CD4-positive, alpha-beta T cell treated with Interleukin-4 for 4 hours (primary cell): ENCODE results near the gene PRRG2.
"Not testable (repeated sequence)": the region's sequence is repeated elsewhere in the genome, so short reads cannot be mapped to it uniquely, and the experiment has no call there.

Source experiments
- DNase-seq: peaks from one replicate; pipeline ENCODE4 v3.0.0-alpha.2; 2020

PRRG2 gene

DNA sequence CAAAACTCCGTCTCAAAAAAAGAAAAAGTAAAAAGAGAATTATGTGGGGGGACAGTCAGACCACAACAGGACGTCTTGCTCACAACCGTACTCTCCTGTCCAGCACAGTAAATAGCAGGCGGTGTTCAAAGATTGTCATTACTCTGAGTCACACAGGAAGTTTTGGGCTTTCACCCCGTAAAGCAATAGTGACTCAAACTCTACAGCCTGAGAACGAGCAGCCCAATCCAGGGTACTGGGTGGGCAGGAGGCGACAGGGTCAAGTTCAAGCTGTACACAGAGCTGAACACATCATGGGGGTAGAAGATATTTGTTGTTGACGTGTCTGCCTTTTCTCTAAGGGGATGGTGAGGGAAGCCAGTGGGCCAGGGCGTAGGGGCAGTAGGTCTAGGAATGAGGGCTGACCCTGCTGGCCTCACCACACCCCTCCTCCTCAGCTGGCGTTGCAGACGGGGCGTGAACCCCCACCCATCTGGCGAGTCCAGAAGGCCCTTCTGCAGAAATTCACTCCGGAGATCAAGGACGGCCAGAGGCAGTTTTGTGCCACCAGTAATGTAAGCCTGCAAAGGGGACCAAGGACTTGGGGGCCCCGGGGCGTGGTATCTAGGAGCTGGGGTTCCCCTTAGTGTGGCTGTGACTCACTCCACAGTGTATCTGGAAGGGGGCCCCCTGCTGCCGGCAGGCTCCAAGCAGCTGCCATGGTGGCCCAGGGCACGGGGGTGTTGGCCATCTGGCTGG is 33.1 kb downstream of the PRRG2 start:
- DNase-seq = peak; percentile 41

DNA sequence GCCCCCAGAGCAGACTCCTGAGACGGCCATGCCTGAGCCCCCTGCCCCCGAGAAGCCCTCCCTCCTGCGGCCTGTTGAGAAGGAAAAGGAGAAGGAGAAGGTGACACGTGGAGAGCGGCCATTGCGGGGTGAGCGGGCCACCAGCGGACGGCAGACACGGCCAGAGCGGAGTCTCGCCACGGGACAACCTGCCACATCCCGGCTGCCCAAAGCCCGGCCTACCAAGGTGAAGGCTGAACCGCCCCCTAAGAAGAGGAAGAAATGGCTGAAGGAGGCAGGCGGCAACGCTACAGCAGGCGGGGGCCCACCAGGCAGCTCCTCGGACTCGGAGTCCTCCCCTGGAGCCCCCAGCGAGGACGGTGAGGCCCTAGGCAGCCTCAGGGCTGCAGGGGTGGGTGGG is 34.7 kb downstream of the PRRG2 start:
- DNase-seq = no peak

DNA sequence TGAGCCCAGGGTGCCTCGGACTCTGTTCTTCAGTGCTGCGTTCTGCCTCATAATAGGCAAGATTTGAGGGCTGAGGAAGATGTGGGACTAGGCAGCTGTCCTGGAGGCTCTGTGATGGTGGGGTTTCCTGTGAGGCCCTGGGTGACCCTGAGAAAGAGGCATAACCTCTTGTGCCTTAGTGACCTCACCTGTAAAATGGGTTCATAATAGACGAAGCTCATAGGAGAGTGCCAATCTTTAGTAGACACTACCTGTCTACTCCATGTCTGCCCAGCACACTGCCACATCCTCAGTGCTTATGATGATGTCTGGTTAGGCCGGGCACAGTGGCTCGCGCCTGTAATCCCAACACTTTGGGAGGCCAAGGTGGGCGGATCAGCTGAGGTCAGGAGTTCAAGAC is 35.4 kb downstream of the PRRG2 start:
- no peak for DNase-seq

DNA sequence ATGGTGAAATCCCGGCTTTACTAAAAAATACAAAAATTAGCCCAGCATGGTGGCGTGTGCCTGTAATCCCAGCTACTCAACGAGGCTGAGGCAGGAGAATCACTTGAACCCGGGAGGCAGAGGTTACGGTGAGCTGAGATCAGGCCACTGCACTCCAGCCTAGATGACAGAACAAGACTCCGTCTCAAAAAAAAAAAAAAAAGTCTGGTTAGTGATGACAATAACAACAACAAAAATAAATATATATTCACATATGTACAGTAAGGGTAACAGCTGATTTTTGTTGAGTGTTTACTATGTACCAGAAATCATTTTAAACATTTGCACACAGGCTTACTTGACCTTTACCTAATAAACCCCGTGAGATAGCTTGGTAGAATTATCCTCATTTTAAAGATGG is 35.8 kb downstream of the PRRG2 start:
- no peak for DNase-seq

DNA sequence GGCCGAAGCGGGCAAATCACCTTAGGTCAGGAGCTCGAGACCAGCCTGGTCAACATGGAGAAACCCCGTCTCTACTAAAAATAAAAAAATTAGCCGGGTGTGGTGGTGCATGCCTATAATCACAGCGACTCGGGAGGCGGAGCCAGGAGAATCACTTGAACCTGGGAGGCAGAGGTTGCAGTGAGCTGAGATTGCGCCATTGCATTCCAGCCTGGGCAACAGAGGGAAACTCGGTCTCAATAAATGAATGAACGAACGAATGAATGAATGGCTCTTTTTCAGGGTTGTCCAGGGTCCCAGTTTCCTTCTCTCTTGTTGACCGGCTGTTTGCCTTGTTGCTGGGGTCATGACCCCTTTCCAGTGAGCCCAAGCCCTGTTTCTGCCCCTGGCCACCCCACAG is 36.7 kb downstream of the PRRG2 start:
- DNase-seq = not testable (repeated sequence)

DNA sequence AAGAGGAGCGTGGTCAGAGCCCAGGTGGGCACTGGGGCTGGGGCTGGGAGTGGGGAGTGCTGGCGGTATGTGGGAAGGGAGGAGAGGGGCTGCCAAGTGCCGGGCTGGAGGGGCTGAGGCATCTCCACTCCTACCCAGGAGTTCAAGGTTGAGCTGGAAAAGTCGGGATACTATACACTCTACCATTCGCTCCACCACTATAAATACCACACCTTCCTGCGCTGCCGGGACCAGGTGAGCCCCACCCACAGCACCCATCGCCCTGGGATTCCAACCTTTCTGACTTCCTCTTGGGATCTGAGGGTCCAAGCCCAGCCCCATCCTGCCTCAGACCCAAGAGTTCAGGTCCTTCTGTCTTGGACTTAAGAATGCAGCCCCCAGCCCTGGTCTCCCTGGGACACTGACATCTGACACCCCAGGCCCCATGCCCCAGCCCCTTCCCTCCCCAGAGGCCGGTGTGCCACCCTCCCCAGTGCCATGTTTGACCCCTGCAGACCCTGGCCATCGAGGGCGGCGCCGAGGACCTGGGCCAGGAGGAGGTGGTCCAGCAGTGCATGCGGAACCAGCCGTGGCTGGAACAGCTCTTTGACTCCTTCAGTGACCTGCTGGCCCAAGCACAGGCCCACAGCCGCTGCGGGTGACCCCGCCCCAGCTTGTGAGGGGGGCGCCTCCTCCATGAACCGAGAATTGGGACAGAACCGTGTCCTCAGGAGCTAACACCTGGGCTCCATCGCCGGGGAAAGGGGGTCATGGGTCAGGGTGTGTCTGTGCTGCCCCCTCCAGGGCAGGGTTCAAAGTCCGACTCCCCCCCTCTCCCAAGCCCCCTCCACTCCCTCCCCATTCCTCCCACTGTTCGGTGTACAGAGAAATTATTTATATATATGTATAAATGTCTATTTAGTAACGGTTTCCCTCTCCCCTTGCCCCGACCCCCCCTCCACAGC is 44.1 kb downstream of the PRRG2 start:
- DNase-seq = no peak

DNA sequence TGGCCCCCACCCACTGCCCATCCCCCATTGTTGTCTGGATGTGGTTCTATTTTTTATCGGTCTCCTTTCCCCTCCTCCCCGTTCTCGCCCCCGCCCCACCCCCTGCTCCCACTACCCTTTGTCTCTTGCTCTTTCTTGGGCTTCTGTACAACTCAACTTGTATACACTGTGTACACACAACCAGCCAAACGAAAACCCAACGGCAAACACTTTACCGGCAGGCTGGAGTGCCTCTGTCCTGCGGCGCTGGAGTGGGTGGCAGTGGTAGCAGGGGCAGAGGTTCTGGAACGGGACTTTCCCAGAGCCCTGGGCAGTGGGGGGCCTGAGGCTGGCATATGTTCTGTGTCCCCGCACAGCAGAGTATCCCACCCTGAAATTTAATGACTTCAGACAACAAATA is 45.1 kb downstream of the PRRG2 start:
- DNase-seq = no peak

DNA sequence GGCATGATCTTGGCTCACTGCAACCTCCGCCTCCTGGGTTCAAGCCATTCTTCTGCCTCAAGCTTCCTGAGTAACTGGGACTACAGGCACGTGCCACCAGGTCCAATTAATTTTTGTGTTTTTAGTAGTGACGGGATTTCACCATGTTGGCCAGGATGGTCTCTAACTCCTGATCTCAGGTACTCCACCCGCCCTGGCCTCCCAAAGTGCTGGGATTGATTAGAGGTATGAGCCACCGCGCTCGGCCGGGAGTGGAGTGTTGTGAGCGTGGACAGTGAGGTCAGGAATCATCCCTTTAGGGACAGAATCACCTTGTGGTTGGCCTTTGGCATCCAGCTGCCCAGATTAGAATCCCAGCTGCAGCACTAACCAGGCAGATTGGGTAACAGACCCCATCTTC is 48.5 kb downstream of the PRRG2 start:
- no peak for DNase-seq

DNA sequence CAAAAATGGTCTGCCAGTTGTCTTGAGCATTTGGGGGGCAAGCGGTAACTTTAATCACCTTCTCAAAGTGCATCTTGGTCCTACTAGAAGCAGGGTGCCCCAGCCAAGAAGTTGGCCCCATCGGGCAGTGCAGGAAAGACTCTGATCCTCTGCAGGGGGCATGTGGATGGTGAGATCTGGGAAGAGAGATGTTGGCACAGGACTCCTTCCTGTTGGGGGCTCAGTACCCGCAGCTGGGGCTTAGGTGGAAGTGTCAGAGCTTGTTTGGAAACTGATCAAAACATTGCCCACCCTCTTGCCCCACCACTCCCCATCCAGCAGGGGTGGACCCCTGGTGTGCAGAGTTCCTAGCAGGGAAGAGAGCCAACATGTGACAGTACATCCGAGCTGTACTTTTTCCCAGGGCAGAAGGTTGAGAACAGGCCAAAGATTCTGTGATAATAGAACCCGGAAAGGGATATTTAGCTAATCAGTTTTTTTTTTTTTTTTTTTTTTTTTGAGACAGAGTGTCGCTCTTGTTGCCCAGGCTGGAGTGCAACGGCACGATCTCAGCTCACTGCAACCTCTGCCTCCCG is 50.0 kb downstream of the PRRG2 start:
- no peak for DNase-seq

DNA sequence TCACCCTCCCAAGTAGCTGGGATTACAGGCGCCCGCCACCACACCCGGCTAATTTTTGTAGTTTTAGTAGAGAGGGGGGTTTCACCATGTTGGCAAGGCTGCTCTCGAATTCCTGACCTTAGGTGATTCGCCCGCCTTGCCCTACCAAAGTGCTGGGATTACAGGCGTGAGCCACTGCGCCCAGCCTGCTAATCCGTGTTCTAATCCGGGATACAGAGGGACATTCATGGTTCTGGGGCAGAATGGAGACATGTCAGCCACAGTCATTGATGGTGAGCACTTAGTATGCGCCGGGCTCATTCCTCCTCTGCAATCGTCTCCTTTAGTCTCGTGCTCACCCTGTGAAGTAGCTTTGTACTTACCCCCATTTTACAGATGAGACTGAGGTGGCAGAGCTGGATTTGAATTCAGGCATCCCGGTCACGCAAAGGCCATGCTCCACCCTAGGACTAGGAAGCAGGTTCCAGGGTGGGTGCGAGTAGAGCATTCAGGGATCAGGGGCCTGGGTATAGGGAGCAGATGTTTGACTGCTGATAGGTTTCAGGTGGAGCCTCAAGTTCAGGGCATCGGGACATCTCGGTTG is 50.6 kb downstream of the PRRG2 start:
- no peak for DNase-seq

DNA sequence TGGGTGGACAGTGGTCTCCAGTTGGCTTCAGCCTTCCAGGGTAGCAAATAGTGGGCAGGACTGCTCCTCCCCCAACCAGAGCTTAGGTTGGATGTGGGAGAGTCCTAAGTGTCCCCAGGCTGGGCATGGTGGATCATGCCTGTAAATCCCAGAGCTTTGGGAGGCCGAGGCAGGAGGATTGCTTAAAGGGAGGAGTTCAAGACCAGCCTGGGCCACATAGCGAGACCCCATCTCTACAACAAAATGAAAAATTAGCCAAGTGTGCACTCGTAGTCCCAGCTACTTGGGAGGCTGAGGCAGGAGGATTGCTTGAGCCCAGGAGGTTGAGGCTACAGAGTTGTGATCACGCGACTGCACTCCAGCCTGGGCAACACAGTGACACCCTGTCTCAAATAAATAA is 51.5 kb downstream of the PRRG2 start:
- DNase-seq = no peak

DNA sequence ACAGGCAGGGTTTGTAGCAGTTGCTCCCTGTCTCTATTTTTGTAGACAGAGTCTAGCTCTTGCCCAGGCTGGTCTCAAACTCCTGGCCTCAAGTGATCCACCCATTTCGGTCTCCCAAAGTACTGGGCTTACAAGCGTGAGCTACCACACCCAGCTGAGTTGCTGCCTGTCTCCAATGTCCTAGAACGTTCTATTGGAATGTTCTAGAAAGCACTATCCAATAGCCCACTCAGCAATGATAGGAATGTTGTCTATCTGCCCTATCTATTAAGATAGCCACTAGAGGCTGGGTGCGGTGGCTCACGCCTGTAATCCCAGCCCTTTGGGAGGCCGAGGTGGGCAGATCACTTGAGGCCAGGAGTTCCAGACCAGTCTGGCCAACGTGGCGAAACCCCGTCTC is 52.2 kb downstream of the PRRG2 start:
- not testable (repeated sequence) for DNase-seq

DNA sequence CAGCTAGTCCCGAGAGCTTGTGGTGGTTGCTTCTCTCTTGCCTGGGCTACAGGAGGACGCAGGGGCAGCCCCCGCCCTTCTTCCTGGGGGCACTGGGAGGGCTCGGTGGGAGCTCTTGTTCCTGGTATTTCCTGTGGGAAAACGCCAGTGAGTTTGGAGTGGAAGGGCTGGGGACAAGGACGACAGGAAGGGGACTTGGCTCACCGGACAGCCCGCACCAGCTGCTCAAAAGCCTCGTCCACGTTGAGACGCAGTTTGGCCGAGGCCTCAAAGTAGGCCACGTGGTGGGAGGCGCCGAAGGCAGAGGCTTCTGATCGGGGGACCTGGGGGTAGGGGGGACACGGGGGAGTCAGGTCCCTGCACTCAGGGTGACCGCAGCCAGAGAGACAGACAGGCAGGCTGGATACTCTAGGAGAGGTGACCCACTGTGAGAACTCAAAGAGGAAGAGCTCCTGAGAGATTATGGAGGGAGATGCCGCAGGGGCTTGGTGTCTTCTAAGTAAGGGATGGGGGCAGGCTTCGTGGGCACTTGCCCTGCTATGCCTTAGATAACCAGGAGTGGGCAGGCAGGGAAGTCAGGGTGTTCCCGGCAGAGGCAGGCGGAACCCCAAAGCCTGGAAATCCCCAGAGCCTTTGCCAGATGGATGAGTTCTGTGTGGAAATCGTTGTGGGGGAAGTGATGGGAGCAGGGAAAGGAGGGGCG is 54.6 kb downstream of the PRRG2 start:
- no peak for DNase-seq

DNA sequence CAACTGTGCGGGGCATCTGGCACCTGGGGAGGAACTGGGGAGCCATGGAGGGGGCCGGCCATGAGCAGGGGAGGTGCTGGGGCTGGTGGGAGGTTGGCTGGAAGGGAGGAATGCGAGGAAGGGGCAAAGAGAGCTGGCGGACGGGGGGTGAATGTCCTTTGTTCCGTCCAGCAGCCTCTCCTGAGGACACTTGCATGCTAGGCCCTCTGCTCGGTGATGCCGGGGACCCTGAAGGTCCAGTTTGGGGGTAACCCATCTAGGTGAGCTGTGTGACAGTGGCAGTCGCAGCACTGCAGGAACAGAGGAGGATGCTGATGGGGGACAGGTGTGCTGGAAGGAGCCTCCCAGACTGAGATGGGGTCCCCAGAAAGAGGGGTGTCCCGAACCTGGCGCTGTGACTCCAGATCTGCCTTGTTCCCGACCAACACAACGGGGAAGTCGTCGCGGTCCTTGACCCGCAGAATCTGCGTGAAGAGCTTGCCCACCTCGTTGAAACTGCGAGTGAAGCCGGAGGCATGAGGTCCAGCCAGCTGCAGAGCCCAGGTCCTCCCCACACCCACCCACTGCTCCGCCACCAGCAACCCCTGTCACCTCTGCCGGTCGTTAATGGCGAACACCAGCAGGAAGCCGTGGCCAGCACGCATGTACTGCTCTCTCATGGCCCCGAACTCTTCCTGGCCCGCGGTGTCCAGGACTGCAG is 55.3 kb downstream of the PRRG2 start:
- DNase-seq = no peak

DNA sequence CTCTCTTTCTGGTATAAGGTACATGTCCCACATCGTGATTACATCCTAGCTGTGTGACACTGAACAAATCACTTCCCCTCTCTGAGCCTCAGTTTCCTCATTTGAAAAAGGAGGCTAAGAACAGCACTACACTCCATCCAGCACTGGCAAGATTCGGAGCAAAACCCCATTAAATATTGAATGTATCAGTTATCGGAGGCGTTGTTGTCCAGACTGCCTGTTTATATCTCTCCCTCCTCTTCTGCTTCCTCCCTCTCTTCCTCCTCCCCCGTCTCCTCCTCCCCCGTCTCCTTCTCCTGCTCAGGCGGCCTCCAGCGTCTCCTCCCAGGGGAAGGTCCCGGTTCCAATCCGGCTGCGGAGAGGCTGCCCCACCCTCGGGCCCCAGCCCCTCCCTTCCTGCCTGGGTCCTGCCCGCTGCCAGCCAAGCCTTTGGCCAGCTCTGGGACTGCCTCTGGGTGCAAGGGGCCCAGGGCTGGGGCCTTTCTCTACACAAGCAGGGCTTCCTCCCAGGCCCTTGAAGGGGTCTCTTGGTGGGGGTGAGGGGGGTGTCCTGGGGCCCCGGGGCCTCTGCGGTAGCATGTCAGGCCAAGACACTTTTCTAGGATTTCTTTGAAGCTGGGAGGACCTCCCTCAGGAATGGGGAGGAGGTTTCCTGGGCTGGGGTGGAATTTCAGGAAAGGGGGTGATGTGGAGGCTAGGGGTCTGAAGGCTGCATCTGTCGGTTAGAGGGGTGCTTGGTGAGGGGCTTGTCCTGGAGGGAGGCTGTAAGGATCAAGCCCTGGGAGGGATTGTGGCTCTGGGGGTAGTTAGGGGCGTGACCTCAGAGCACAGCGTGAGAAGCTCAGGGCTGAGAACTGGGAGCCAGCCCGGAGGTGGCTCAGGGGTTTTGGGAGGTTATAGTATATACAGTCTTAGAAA is 57.0 kb downstream of the PRRG2 start:
- DNase-seq = no peak

DNA sequence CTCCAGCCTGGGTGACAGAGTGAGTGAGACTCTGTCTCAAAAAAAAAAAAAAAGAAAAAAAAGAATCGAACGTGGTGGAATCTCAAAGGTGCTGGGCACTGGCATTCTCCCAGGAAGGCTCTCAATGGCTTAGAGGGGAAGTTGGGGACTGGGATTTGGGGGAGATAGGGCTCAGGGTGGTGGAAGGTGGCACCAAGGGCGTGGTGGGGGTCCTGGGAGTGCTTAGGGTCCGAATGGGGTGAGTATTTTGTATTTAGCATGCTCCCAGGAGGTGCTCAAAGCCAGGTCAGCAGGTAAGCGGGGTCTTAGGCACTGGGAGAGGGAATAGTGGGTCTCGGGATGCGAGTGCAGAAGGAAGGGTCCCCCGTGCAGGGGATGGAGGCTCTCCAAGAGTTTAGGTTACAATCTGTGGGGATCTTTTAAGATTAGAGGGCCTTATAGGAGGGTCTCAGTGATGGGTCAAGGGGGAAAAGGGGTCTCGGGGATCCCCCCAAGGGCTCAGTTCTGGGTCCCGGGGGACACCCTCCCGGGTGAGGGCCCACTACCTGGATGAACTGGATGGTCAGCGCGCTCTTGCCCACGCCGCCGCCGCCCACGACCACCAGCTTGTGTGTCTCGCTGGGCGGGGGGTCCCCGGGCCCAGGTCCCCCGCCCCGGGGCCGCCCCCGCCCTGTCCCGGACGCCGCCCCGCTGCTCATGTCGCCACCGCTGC is 58.4 kb downstream of the PRRG2 start:
- no peak for DNase-seq

DNA sequence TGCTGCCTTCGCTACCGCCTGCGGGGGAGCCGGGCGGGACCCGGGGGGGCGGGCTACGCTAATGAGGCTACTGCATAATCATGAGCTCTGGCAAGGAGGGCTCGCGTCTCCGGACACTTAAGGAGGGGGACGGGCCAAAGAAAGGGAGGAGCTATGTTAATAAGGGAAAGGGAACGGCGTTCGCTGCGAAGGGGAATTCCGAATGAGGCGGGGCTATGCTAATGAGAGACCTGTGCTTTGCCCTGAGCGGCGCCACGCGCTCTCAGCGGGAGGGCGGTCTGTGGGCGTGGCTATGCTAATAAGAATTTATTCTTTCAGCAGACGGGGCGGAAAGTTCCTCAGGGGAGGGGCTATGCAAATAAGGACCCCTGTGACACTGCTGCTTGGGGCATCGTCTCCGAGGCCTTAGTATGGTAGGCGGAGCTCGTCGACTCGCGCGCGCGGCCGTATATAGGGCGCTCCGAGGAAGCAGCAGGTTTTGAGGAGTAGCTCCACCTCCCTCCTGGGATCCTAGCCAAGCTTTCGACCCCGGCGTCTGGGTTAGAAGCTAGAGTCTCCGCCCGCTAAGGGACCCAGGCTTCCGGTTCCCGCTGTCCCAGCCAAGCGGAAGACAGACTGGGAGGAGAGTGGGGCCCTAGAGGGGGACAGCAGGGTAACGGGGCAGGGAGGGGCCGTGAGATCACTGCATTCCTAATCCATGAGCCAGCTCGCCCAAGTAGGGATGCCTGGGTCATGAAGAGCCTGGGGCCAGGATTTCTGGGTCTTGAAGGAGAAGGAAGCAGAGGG is 59.2 kb downstream of the PRRG2 start, which contains the start of gene RRAS:
TSS of gene RRAS (minus strand) at position 31 of the 786 bp plus-strand sequence. CDS start 45 bp downstream, outside the sequence.
- peak; percentile 100 for DNase-seq
